GDM1 (cell line): ENCODE measurements around the gene RAD9A.

Experiments
- DNase-seq: peaks from one replicate; lab custom pipeline; 2025; lab: John Stamatoyannopoulos, UW

Gene RAD9A

GRCh38 chr11:67428052-67429001 lies 36.5 kb downstream of the RAD9A start, which contains the start of gene RPS6KB2:
Gene RPS6KB2 (plus strand): TSS chr11:67428494. CDS start chr11:67428546, 52 bp downstream.
- peak; percentile 93 for DNase-seq

- no peak for DNase-seq
Observed at GRCh38 chr11:67429038-67429668, 37.4 kb downstream of the RAD9A start.

GRCh38 chr11:67429722-67430121 lies 37.9 kb downstream of the RAD9A start:
- no peak for DNase-seq

DNA sequence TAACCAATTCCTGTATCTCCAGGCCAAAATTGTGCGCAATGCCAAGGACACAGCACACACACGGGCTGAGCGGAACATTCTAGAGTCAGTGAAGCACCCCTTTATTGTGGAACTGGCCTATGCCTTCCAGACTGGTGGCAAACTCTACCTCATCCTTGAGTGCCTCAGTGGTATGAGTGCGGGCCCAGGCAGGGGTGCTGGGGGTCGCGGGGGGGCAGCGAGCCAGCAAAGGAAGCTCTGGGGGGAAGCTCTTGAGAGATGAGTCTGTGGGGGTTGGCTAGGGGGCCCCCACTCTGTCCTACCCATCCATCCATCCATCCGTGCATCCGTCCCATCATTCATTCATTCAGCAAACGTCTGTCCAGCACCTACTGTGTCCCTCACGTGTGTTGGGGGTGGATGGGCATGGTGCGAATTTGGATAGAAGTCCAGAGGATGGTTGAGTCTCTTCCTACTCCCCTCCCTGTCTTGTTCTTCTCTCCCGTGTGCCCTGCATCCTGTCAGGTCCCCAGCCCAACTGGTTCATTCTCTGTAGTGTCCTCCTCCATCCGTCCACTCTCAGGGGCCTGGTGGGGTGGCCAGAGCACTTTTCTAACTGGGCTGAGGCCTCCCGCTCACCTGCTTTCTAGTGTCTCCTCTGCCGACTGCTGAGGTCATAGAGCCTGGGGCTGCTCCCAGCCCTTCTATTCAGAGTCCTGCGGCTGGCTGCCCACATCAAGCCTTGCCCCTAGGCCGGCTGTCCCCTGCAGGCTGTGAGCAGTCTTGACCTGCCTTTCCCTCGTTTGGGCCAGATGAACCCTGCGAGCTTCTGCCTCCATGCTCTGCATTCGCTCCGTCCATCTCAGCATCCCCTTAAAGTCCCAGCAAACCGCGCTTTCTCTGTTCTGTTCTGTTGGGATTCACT lies 39.8 kb downstream of the RAD9A start:
- no peak for DNase-seq

DNA sequence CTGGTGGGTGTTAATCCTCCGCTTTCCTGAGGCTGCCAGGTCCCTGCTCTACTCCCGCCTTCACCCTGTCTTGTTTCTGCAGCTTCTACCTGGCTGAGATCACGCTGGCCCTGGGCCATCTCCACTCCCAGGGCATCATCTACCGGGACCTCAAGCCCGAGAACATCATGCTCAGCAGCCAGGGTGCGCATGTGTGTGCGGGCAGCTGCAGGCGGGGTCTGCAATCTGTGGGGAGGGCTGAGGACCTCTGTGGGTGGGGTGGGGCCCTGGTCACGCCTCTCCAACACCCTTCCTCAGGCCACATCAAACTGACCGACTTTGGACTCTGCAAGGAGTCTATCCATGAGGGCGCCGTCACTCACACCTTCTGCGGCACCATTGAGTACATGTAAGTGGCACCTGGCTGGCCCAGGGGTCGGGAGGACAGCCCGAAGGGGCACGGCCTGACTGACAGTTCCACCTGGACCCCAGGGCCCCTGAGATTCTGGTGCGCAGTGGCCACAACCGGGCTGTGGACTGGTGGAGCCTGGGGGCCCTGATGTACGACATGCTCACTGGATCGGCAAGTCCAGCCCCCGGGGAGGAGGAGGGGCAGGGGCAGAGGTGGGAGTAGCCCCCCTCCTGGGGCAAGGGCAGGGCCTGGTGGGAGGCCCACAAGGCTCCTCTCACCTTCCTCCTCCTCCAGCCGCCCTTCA lies 41.0 kb downstream of the RAD9A start:
- DNase-seq: no peak

GRCh38 chr11:67433536-67434394 lies 42.0 kb downstream of the RAD9A start:
- DNase-seq: no peak

GRCh38 chr11:67434395-67434881 lies 42.7 kb downstream of the RAD9A start:
- DNase-seq: no peak

- no peak for DNase-seq
Observed at GRCh38 chr11:67435031-67435726, 43.4 kb downstream of the RAD9A start.

DNA sequence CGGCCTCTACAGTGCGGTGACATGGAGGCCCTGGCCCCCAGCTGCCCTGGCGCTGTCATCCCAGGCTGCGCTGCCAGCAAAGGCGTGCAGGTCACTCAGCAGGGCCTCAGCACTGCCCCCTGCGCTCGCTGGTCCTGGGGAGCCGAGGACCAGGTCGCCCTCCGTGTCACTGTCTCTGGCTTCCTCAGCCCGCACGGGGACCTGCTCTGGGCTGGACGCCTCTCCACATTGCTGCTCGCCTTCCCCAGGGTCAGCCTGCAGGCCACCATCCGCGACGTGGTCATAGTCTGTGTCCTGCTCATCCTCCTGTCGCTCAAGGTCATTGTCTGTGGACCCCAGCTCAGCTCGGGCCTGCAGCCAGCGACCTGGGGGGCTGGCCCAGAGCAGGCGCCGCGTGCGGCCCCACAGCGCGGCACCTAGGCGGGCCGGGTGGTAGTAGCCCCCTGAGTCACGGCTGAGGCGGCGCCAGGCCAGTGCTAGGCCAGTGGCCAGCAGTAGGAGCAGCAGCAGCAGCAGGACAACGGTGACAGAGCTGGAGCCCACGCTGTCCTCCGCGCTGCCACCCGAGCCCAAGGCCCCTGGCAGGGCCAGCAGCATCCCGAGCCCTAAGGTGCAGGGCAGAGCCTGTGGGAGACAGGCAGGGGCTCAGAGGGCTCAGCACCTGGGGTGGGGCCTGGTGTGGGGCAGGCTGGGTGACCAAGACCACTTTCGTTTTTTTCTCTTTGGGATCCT lies 44.1 kb downstream of the RAD9A start:
- DNase-seq: no peak

- peak; percentile 19 for DNase-seq
Observed at GRCh38 chr11:67436459-67437081, 44.8 kb downstream of the RAD9A start.

- DNase-seq: peak; percentile 77
Observed at GRCh38 chr11:67437082-67437808, 45.5 kb downstream of the RAD9A start, which contains the start of gene PTPRCAP. Gene PTPRCAP (minus strand): TSS chr11:67437682. CDS start chr11:67437619, 63 bp downstream.

- no peak for DNase-seq
Observed at GRCh38 chr11:67437809-67438157, 46.0 kb downstream of the RAD9A start.

DNA sequence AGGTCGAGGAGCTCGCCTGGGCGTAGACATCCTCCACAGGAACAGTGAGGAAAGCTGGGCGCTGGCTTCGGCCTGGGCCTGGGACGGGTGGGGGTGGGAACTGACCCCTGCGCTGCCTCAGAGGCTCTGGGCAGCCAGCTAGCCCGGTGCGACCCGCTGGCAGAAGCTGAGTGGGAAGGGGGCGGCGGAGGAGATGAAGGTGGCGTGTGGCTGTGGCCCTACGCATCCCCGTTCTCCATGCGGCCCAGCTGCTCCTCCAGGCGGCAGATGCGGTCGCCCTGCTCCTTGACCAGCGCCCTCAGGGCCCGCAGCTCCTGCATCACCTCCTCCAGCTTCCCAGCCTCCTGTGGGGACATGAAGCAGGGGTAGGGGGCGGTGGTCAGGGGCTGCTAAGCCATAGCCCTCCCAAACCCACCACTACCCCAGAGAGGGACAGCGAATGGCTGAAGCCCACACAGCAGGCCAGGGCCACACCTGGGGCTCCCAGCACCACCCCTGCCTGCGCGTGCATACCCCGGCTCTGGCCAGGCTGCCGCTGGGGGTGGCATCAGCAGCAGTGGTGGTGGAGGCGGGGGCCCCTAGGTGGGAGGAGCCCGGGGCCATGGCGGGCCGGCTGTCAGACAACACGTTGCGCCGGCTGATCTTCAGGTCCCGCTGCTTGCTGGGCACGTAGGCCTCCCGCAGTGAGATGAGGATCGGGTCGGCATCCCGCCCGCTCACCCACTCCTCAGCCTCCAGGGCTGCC lies 46.5 kb downstream of the RAD9A start:
- no peak for DNase-seq

DNA sequence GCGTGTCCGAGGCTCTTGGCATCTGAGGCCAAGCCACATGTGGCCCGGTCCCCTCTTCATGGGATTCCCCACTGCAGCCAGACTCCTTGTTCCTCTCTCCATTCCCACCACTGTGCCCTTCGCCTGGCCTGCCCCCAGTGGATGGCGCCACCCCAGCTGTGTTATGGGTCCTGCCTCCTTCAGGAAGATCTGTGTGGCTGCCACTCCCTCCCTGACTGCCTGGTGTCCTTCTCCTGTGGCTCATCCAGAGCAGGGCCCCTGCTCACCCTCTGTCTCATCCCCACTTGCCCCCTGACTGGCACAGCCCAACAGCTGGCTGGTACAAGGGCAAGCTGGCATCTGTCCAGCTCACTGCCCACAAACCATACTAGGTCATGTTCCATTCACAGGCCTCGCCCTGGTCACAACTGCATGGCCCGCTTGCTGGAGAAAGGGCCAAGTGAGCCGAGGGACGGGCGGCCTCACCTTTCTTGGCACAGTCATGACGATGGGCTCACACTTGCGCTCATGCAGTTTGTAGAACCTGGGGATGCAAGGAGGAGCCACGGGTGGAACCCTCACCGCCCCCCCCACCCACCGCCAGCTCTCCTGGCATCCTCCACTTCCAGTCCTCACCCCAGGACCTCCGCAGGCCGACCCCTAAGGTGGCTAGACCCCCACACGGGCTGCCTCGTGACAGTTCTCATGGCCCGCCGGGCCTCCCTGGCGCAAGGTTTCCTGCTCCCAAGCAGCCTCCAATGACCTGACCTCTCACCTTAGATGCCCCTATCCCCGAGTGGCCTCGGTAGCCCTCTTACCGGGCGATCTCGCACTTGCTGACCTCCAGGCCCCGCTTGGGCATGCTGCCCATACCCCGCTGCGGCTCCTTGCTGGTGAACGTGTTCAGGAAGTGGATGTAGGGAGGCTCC lies 47.8 kb downstream of the RAD9A start:
- DNase-seq: peak; percentile 42

GRCh38 chr11:67440229-67441097 lies 48.7 kb downstream of the RAD9A start:
- DNase-seq: no peak
